Activated T-helper 17 cell treated with anti-CD3 and anti-CD28 coated beads, Interleukin-2, amount 50 U/mL, for 72 hours (primary cell): ENCODE measurements around the gene OVOL1. TPM values are rescaled to one million over a fixed set of nuclear protein-coding genes. Genes with fewer than 3 reads are reported as not detected.

Experiments used
- ATAC-seq: fragments of 150-1000 bp; cut with Tn5 transposase; replicated peaks from 2 replicates; pipeline ENCODE4 v1.10.0; 2021; ENCODE audit warnings: mild to moderate bottlenecking, moderate library complexity
- H3K27ac Mint-ChIP-seq: one replicate; pipeline ENCODE4 v1.8.0; 2022; ENCODE audit warnings: mixed read lengths
- H3K27me3 Mint-ChIP-seq: one replicate; pipeline ENCODE4 v1.8.0; 2022; ENCODE audit warnings: mixed read lengths
- H3K36me3 Mint-ChIP-seq: one replicate; pipeline ENCODE4 v1.8.0; 2022; ENCODE audit warnings: low read depth, mild to moderate bottlenecking, mixed read lengths
- H3K4me1 Mint-ChIP-seq: one replicate; pipeline ENCODE4 v1.8.0; 2022; ENCODE audit warnings: mixed read lengths
- H3K4me3 Mint-ChIP-seq: one replicate; pipeline ENCODE4 v1.8.0; 2022; ENCODE audit warnings: mild to moderate bottlenecking, mixed read lengths
- H3K9me3 Mint-ChIP-seq: one replicate; pipeline ENCODE4 v1.8.0; 2022; ENCODE audit warnings: mixed read lengths
- total RNA-seq, 2 donors: library from RNA; stranded (reverse); gene quantifications; one replicate each; pipeline ENCODE4 v1.2.3, GENCODE V29; 2022

The OVOL1 gene
- total RNA-seq, 2 donors from 2014 or later: 0.98 TPM; not detected in 1

DNA sequence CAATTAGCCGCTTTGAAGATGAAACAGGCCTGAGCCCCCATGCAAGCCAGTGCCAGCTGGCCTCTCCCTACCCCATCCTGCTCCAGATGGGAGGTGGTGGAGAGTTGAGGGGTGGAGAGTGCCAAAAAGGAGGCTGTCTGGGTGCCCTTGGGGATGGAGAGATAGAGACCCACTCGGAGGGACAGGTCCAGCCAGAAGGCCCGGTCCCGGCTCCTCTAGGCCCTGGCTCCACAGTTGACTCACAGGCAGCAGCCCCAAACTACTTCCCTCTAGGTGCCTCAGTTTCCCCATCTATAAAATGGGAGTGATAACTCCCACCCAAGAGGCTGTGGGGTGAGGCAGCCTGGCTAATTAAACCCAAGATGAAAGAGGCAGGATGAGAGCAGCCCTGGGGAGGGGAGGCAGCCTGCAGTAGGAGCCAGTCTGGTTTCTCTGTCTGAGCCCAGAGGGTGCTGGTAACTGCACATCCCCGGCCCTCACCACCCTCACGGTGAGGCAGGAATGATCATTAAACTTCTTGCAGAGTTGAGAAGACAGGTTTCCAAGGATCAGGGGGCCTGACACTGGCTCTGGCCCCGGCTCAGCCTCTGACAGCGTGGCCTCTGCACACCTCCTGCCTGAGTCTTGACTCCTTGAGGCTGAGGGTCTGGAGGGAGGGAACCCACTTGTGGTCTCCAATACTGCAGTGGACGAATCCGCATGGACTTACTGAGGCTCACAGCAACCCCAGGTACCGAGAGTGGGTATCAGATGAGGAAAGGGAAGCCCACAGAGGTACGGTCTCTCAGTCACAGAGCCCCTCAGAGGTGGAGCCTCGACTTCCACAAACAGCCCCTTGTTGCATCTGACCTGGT lies 4.7 kb upstream of the OVOL1 start:
- no peak overlapping the region for H3K27ac Mint-ChIP-seq
- H3K36me3 Mint-ChIP-seq: peaks cover 19% of the 10 kb centered on the region
- peaks cover 10% of the 10 kb centered on the region for H3K27me3 Mint-ChIP-seq
- peaks cover 11% of the 10 kb centered on the region for H3K4me1 Mint-ChIP-seq
- peak overlapping the region; percentile 16 for H3K4me3 Mint-ChIP-seq
- no peak for ATAC-seq
- no peaks in the 10 kb centered on the region for H3K9me3 Mint-ChIP-seq

DNA sequence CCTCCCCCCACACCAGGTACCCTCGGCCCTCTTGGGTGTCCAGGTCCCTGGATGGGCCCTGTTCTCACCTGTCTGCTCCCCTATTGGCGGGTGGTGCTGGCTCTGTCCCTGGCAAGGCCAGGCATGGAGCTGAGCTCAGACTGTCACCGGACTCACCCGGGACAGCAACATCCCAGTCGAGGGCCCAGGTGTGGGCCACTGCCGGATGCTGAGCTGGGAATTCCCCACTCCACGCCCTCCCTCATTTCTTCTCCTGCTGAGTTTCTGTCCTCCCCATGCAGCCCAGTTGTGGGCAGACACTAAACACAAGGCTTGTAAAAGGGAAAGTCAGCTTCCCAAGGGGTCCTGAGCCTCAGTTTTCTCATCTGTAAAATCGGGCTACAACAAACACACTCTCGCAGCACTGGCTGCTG lies 4.0 kb upstream of the OVOL1 start:
- H3K36me3 Mint-ChIP-seq: peaks cover 16% of the 10 kb centered on the region
- H3K9me3 Mint-ChIP-seq: no peaks in the 10 kb centered on the region
- H3K4me1 Mint-ChIP-seq: peaks cover 11% of the 10 kb centered on the region
- H3K4me3 Mint-ChIP-seq: peak overlapping the region; percentile 7
- ATAC-seq: no peak
- no peak overlapping the region for H3K27ac Mint-ChIP-seq
- peaks cover 10% of the 10 kb centered on the region for H3K27me3 Mint-ChIP-seq

DNA sequence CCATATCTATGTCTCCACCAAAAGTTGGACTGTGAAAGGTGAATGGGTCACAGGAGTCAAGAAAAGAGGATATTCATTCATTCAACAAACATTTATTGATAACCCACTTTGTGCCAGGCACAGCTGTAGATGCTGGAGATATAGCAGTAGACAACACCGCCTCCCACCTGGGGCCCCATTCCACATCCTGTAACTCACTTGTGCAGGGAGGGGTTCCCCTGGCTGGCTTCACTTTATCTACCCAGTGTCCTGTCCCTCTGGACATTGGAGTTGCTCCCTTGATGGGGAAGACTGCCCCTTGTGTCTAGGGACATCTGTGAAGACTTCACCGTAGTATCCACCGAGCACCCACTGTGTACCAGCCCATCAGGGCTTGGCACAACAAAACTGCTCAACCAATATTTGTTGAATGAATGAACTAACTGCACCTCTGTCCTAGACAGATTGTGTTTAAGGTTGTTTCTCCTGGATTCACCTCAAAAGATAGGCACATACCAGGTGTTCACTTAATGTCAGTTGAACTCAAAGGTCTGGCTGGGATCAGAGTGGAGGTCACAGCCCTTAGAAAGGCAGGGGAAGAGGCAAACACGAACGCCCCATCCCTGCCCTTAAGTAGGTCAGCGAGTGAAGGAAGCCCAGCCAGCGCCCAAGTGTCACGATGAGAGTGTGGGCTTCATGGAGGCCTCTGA lies 1.4 kb upstream of the OVOL1 start:
- H3K9me3 Mint-ChIP-seq: no peaks in the 10 kb centered on the region
- H3K4me1 Mint-ChIP-seq: peaks cover 15% of the 10 kb centered on the region
- ATAC-seq: no peak
- H3K27ac Mint-ChIP-seq: no peak overlapping the region
- H3K4me3 Mint-ChIP-seq: peak overlapping the region; percentile 64
- peaks cover 10% of the 10 kb centered on the region for H3K36me3 Mint-ChIP-seq
- H3K27me3 Mint-ChIP-seq: peaks cover 16% of the 10 kb centered on the region

DNA sequence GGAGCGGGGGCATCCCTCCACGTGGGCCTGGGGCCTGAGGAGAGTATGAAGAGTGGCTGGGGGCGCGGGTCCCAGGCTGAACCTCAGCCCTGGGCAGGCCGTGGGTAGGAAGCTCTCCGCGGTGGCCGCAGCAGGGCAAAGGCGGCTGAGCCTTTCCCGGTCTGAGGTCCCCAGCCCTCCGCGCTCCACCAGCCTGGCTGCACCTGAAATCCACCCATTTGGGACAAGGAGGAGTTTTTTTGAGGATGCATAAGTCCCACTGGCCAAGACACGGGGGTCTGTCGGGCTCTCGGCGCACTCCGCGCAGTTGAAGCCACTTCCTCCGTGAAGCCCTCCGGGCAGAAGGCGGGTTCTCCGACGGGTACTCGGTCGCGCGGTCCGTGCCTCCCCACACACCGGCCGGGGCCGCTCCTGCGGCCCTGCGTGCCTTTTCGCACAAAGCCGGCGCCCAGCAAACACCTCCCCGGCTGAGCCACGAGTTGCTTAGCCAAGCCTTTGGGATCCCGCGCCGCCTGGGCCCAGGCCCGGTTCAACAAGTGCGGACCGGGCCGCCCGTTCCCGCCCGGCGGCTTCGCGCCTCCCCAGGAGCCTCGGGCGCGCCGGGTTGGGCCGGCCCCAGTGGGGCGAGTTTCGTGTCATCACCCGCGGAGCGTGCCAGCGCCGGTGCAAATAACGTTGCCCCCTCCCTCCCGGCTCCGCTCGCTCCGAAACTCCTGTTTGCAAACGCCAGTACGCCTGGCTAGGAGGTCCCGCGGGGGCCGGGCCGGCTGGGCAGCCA lies 666 bp upstream of the OVOL1 start:
- peak overlapping the region; percentile 64 for H3K4me3 Mint-ChIP-seq
- no peak overlapping the region for H3K27ac Mint-ChIP-seq
- peak; percentile 18 for ATAC-seq
- peaks cover 17% of the 10 kb centered on the region for H3K27me3 Mint-ChIP-seq
- peaks cover 10% of the 10 kb centered on the region for H3K36me3 Mint-ChIP-seq
- H3K9me3 Mint-ChIP-seq: no peaks in the 10 kb centered on the region
- H3K4me1 Mint-ChIP-seq: peaks cover 15% of the 10 kb centered on the region

DNA sequence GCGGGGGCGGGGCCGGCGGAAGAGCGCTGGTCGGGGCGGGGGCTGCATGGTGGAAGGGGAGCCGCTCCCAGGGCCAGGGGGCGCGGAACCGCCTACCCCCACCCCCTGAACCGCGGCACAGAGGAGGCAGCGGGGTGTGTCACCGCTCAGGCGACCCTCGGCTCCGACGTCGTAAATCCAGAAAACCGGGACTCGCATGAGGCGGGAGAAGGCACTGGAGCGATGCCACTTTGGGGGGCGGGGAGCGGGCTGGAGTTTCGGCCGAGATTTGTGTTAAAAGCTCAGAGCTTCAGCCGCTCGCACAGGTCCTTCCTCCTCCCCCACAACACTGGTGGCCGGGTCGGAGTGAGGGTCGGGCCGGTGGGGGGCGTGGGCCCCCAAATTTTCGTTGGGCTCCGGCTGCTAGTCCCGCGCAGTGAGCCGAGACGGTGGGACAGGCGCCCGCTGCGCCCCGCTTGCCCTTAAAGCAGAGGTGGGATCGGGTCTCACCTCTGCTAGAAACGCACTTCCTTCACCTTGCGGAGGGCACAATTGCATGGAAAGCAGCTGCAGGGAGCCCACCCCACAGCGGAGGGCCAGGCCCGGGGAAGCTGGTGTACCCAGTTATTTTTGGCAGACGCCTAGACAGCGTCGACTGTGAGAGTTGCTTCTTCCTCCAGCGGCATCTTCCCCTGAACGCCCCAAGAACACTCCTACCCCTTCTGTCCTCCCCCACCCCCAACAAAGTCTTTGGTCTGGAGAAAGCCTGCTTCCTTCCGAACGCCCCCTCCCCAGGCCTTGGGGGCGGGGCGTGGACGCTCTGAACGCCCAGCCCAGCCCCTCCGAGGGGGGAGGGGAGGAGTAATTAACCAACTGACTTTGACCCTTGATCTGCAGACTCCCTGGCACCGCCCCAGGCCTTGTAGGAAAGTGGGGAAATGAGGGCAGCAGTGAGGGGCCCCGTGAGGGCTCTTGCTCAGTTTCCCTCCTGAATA lies 1.1 kb downstream of the OVOL1 start:
- Mint-ChIP-seq H3K27ac (no peak overlapping the region), H3K4me3 (peak overlapping the region; percentile 62), H3K4me1 (peaks cover 15% of the 10 kb centered on the region), H3K36me3 (peaks cover 10% of the 10 kb centered on the region), H3K27me3 (peaks cover 17% of the 10 kb centered on the region), H3K9me3 (no peaks in the 10 kb centered on the region)
- no peak for ATAC-seq

DNA sequence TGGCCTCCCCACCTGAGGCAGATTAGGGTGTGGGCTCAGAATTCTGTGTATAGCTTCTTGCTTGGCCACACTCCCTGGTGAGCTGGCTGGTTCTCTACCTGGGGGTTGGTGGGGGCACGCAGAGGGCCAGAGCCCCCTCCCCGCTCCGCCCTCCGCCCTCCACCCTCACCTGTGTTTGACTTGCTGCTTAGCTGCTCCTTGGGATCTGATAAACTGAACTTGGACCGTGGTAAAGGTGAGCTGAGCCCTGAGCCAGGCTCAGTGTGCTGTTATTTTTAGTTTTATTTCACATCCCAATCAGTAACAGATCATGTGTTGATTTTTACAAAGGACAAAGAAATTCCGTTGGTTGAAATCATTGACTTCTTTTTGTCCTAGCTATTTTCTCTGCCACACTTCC lies 2.0 kb downstream of the OVOL1 start:
- H3K9me3 Mint-ChIP-seq: no peaks in the 10 kb centered on the region
- peak overlapping the region; percentile 62 for H3K4me3 Mint-ChIP-seq
- ATAC-seq: no peak
- no peak overlapping the region for H3K27ac Mint-ChIP-seq
- peaks cover 17% of the 10 kb centered on the region for H3K27me3 Mint-ChIP-seq
- peaks cover 15% of the 10 kb centered on the region for H3K4me1 Mint-ChIP-seq
- peaks cover 10% of the 10 kb centered on the region for H3K36me3 Mint-ChIP-seq

DNA sequence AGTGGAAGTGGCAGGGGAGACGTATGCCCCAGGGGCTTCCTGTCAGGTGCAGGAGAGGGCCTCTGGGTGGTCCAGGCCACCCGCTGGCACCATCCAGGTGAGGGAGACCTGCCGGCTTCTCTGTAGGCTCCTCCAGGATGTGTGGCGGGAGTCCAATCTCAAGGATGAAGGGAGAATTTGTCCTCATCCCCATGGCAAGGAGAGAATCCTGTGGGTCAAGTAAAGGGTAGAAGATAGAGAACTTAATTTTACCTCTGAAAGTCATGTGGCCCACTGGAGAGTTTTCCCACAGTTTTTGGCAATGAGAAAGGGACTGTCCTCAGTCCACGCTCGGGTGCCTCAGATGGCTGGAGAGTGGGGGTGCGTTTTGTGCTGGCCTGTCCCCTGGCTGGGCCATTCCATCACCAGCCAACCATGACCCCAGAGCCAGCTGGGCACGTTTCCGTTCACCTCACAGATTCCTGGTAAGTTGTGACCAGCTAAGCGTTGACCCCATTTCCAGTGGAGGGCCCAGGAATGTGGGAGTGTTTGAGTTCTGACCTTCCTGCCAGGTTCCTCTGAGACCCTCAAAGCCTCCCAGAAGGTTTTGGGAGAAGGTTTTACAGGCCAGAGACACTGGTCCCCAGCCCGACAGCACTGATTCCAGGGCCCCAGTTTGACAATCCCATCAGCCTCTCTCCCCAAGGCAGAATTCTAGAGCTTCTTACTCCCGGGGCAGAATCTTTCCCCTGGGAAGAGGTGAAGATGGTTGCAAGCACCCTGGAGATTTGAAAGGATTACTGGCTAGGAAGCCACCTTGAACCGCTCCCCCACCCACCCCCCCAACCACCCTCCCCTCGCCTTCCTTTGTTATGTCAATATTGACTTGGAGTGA lies 2.6 kb downstream of the OVOL1 start:
- Mint-ChIP-seq H3K36me3 (peaks cover 10% of the 10 kb centered on the region), H3K4me3 (peak overlapping the region; percentile 62), H3K27ac (no peak overlapping the region), H3K9me3 (no peaks in the 10 kb centered on the region), H3K27me3 (peaks cover 17% of the 10 kb centered on the region), H3K4me1 (peaks cover 15% of the 10 kb centered on the region)
- no peak for ATAC-seq

DNA sequence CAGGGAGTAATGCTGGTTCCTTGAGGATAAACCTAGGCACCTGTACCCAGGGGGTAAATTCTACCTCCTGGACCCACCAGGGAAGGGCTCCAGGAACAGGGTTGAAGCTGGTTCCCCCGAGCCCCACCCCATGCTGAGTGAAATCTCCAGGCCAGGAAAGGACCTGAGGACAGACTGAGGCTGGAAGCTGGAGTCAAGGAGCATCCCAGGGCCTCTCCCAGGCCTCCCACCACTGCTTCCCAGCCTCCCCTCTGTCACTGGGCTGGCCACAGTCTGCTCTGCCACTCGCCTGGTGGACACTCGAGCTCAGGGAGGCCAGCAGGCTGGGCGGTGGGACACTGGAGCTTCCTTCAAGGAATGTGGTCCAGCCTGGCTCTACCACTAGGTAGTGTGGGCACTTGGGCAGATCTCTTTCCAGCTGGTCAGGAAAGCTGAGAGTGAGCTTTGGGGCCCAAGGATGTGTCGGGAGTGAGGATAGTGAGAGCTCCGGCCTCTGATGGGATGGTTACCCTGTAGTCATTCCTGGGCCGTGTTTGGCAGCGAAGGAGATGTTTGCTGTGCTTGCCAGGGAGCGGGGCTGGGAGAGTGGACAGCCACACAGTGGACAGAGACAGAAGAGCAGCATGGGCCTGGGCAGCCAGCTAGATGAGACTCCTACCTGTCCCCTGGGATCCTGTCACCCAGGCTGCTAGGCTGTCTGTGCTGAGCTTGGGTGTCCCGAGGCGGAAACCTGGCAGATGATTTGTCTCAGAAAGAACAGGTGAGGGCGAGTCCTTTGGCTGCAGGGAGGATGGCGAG lies 3.4 kb downstream of the OVOL1 start:
- Mint-ChIP-seq H3K27me3 (peaks cover 14% of the 10 kb centered on the region), H3K4me3 (no peak overlapping the region), H3K9me3 (no peaks in the 10 kb centered on the region), H3K4me1 (peaks cover 12% of the 10 kb centered on the region), H3K27ac (peak overlapping the region; percentile 56), H3K36me3 (peaks cover 10% of the 10 kb centered on the region)
- no peak for ATAC-seq

DNA sequence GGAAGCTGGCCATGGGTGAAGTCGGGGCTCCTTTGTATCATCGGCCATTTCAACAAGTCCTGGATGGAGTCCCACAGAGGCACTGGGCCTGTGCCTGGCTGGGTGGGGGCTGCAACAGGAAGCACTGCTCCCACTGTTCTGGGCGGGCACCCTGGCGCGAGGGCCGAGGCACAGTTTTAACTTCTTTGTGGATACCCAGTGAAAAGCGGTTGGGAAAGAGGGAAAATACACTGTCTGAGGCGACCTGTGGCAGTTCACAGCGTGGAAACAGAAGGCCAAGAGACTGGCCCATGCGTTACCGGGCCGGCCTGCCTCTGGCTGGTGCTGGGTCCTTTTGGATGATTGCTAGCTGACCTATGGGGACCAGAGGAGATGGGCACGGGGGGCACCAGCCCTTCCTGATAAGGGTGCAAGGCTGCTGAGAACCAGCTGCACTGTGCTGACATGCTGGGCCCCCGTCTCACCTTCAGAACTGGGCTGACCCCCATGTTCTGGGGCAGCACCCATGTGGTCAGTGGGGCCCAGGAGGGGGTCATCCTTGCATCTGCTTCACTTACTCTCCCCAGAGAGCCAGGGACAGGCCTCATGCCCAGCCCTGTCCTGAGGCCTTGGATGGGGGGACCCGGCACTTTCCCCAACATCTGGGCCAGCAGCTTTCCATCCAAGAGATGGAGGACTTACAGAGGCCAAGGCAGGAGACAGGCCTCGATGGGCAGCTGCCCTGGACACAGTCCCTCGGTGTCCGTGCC lies 4.2 kb downstream of the OVOL1 start:
- no peak for ATAC-seq
- H3K9me3 Mint-ChIP-seq: no peaks in the 10 kb centered on the region
- peak overlapping the region; percentile 70 for H3K27ac Mint-ChIP-seq
- peaks cover 6% of the 10 kb centered on the region for H3K27me3 Mint-ChIP-seq
- H3K4me3 Mint-ChIP-seq: peak overlapping the region; percentile 39
- peaks cover 6% of the 10 kb centered on the region for H3K36me3 Mint-ChIP-seq
- peaks cover 5% of the 10 kb centered on the region for H3K4me1 Mint-ChIP-seq

DNA sequence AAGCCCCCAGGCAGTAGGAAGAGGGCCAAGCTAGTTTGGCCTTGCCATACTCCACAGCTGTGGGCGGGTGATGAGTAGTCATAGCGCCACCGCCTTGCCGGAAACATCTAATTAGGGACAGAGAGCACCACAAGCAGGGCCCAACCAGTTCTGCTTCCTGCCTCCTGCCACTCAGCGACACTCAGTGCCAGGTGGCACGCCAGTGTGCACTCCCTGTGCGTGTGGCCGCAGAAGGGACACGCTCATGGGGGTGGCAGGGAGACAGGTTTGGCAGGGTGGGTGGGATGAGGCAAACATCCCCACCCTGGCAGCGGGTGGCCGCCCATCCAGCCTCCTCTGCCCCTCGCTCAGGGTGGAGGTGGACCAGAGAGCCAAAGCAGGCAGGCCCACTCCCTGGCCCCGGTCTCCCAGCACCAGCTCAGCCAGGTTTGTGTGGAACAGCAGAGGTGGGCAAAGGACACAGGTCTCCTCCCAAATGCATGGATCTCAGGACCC lies 4.9 kb downstream of the OVOL1 start:
- peaks cover 5% of the 10 kb centered on the region for H3K4me1 Mint-ChIP-seq
- peak overlapping the region; percentile 70 for H3K27ac Mint-ChIP-seq
- no peaks in the 10 kb centered on the region for H3K9me3 Mint-ChIP-seq
- H3K27me3 Mint-ChIP-seq: peaks cover 6% of the 10 kb centered on the region
- peaks cover 6% of the 10 kb centered on the region for H3K36me3 Mint-ChIP-seq
- ATAC-seq: peak; percentile 99
- H3K4me3 Mint-ChIP-seq: peak overlapping the region; percentile 39

DNA sequence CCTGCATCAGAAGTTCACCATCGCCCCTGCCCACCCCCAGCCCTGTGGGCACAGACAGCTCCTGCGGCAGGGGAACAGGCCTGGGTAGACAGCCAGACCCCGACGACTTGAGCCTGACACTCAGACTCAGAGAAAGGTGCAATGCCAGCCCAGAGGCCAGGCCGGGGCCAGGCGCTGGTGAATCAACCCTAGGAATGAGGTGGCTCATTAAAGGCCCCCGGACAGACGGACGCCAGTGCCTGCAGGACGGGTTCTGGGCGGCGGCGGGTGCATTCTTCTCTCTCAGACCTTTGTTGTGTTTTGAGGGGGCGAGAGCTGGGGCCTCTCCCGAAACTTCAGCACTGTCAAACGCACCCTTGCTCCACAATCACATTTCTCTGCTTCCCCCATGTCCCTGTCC lies 5.6 kb downstream of the OVOL1 start:
- Mint-ChIP-seq H3K27ac (peak overlapping the region; percentile 70), H3K27me3 (peaks cover 10% of the 10 kb centered on the region), H3K4me3 (peak overlapping the region; percentile 39)

More for the DNA sequence above, 5.6 kb downstream of the OVOL1 start:
- no peaks in the 10 kb centered on the region for H3K9me3 Mint-ChIP-seq
- ATAC-seq: no peak
- H3K4me1 Mint-ChIP-seq: peaks cover 5% of the 10 kb centered on the region
- H3K36me3 Mint-ChIP-seq: peaks cover 6% of the 10 kb centered on the region
